Osteocyte (in vitro differentiated cells): Measurements from ENCODE around the gene DAGLB. TPM values are rescaled to one million over a fixed set of nuclear protein-coding genes. Genes with fewer than 3 reads are reported as not detected.
"Not testable (repeated sequence)": the region's sequence is repeated elsewhere in the genome, so short reads cannot be mapped to it uniquely, and the experiment has no call there.

Experiments used
- DNase-seq: peaks from one replicate; pipeline ENCODE4 v3.0.0; 2021; ENCODE audit warnings: mixed read lengths; ENCODE audit not compliant: unreplicated experiment; ENCODE audit errors: extremely low spot score
- H3K27ac Mint-ChIP-seq: one replicate; pipeline ENCODE4 v1.8.0; 2021; ENCODE audit warnings: mild to moderate bottlenecking, mixed read lengths; ENCODE audit not compliant: unreplicated experiment
- H3K27me3 Mint-ChIP-seq: one replicate; pipeline ENCODE4 v1.8.0; 2021; ENCODE audit warnings: mixed read lengths; ENCODE audit not compliant: unreplicated experiment
- H3K36me3 Mint-ChIP-seq: one replicate; pipeline ENCODE4 v1.8.0; 2021; ENCODE audit warnings: mixed read lengths; ENCODE audit not compliant: unreplicated experiment
- H3K4me1 Mint-ChIP-seq: one replicate; pipeline ENCODE4 v1.8.0; 2021; ENCODE audit warnings: mixed read lengths; ENCODE audit not compliant: unreplicated experiment
- H3K4me3 Mint-ChIP-seq: one replicate; pipeline ENCODE4 v1.8.0; 2021; ENCODE audit warnings: mild to moderate bottlenecking, moderate library complexity, mixed read lengths; ENCODE audit not compliant: unreplicated experiment
- H3K9me3 Mint-ChIP-seq: one replicate; pipeline ENCODE4 v1.8.0; 2021; ENCODE audit warnings: mixed read lengths; ENCODE audit not compliant: unreplicated experiment
- CTCF ChIP-seq: fragments of 200-600 bp; sonication (generic); IDR thresholded peaks from 2 replicates; pipeline ENCODE4 v1.5.0; 2021; ENCODE audit warnings: antibody characterized with exemption, mild to moderate bottlenecking, moderate library complexity
- total RNA-seq: library from RNA; stranded (reverse); gene quantifications from 2 replicates; pipeline ENCODE4 v1.2.1, GENCODE V29; 2021

The DAGLB gene
- total RNA-seq, 1 donor from 2014 or later, result 22.4 TPM

DNA sequence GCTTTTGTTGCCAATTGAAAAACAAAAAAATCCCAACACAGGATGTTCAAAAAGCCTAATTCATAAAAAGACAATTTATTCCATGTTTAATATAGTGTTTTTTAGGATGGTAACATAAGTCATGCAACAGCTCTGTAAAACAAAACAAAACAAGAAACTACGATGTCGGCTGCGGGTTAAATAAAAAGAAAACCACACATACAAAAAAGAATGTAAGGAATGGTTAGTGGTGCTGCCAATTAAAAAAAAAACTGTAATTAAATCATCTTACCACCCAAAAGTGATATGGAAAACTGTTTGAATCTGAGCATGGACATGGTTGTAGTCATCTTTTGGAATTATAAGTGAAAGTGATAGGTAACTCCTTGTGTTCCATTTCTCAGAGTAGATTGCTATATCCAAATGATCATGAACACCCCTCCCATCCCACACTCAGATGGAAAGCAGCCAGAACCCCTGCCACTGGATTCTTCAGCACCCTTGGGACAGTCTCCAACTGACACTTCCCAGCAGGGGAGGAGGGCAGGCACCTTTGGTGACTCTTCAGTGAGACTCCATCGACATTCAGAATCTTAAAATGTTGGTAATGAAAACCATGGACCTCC, 14.3 kb upstream of the DAGLB start:
- H3K27me3 Mint-ChIP-seq, result no peaks in the 10 kb centered on the region
- TF ChIP-seq CTCF, result no peak
- H3K27ac Mint-ChIP-seq, result no peak overlapping the region
- H3K4me3 Mint-ChIP-seq, result no peak overlapping the region
- H3K4me1 Mint-ChIP-seq, result peaks cover 5% of the 10 kb centered on the region
- DNase-seq, result no peak
- peaks cover 45% of the 10 kb centered on the region for H3K36me3 Mint-ChIP-seq
- peaks cover 1% of the 10 kb centered on the region for H3K9me3 Mint-ChIP-seq

DNA sequence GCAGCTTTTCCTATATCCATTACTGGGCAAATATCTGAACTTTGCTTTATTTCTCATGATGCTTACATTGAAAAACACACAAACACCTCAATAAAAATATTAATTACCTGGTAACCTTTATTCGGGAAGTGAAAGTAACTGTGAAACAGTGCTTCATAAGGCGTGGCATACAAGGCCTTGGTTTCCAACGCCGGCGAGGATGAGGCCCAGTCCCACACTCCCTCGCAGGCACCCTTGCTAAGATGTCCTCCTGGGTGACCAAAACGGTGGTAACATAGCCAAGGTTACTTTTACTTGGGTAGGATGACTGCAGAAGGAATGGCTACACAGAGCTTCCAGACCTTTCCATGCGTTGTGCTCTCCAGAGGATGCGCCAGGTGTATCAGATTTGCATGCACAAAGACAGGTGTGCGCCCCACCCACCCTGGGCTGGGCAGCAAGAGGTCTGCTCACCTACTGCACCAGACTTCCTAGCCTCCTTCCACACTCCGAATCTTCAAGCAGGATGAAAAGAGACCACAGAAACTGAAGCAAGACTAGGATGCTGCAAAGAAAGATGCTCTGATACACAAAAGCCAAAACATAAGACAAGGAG, 13.3 kb upstream of the DAGLB start:
- TF ChIP-seq CTCF, result no peak
- no peak overlapping the region for H3K4me3 Mint-ChIP-seq

GRCh38 chr7:6460303-6460702, 12.5 kb upstream of the DAGLB start:
- no peak for DNase-seq
- peaks cover 28% of the 10 kb centered on the region for H3K36me3 Mint-ChIP-seq
- H3K4me3 Mint-ChIP-seq, result no peak overlapping the region
- H3K4me1 Mint-ChIP-seq, result peaks cover 5% of the 10 kb centered on the region
- H3K27me3 Mint-ChIP-seq, result no peaks in the 10 kb centered on the region
- no peaks in the 10 kb centered on the region for H3K9me3 Mint-ChIP-seq
- H3K27ac Mint-ChIP-seq, result no peak overlapping the region
- TF ChIP-seq CTCF, result no peak

More for the DNA sequence above, 13.3 kb upstream of the DAGLB start:
- Mint-ChIP-seq H3K27me3 (no peaks in the 10 kb centered on the region), H3K36me3 (peaks cover 36% of the 10 kb centered on the region), H3K27ac (no peak overlapping the region), H3K4me1 (peaks cover 5% of the 10 kb centered on the region), H3K9me3 (no peaks in the 10 kb centered on the region)
- no peak for DNase-seq

DNA sequence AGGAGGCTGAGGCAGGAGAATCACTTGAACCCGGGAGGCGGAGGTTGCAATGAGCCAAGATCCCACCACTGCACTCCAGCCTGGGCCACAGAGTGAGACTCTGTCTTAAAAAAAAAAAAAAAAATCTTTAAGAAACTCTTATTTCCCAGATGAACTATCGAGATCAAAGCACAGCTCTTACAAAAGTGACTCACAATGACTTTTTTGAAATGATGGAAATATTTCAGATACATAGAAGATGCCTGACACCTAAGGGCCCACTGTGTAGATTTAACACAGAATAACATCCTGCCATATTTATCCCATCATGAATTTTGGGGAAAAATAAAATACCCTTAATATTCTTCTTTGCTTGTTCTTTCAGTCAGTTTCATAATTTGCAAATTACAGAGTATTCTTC, 10.9 kb upstream of the DAGLB start:
- not testable (repeated sequence) for DNase-seq, H3K4me3 Mint-ChIP-seq, H3K9me3 Mint-ChIP-seq, H3K27ac Mint-ChIP-seq, H3K4me1 Mint-ChIP-seq, H3K27me3 Mint-ChIP-seq
- peaks cover 25% of the 10 kb centered on the region for H3K36me3 Mint-ChIP-seq

DNA sequence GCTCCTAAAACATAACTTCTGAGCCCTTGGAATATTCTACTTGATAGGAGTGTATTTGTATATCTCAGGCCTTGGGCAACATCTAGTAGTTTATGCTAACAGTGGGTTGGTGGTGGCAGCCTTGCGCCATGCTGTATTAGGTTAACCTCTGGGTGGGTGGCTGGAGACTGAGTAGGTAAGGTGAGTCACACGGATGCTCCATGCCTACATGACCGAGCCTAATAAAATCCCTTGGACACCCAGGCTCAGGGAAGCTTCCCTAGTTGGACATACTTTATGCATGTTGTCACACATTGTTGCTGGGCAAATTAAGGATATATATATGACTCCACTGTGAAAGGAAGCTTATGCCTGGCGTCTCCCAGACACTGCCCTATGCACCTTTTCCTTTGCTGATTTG, 6.0 kb upstream of the DAGLB start:
- Mint-ChIP-seq H3K27ac (no peak overlapping the region), H3K27me3 (no peaks in the 10 kb centered on the region), H3K36me3 (no peaks in the 10 kb centered on the region), H3K4me3 (no peak overlapping the region), H3K4me1 (peaks cover 2% of the 10 kb centered on the region), H3K9me3 (no peaks in the 10 kb centered on the region)
- no peak for TF ChIP-seq CTCF
- no peak for DNase-seq
